PFSK-1 (cell line): ENCODE results near the gene ZNF618.

ENCODE experiments used
- FOXP2 ChIP-seq: optimal IDR thresholded peaks from 2 replicates; pipeline ENCODE3; 2011; ENCODE audit warnings: borderline replicate concordance, control low read depth, inconsistent platforms; ENCODE audit not compliant: insufficient read depth; ENCODE audit errors: extremely low read length, extremely low read depth
- POLR2AphosphoS5 ChIP-seq: IDR thresholded peaks from 2 replicates; pipeline ENCODE4 v1.6.1; 2012; ENCODE audit warnings: low read depth, mild to moderate bottlenecking, control low read depth, low read length, moderate library complexity
- SIN3A ChIP-seq: IDR thresholded peaks from 2 replicates; pipeline ENCODE4 v1.6.1; 2012; ENCODE audit warnings: mild to moderate bottlenecking, low read length, moderate library complexity, borderline replicate concordance; ENCODE audit not compliant: insufficient read depth
- TAF1 ChIP-seq: IDR thresholded peaks from 2 replicates; pipeline ENCODE4 v1.6.1; 2012; ENCODE audit warnings: low read length, control low read depth, borderline replicate concordance; ENCODE audit not compliant: insufficient read depth
- TF ChIP-seq, protein P1 (sequence below), 2 experiments: IDR thresholded peaks; 2 replicates each; pipeline versions ENCODE4 v1.6.1 to v1.8.0; 2011 to 2012; ENCODE audit warnings: low read depth in 2 of 2, low read length in 2 of 2, control low read depth in 1 of 2, inconsistent platforms in 1 of 2, mild to moderate bottlenecking in 1 of 2, moderate library complexity in 1 of 2; ENCODE audit not compliant: insufficient read depth in 1 of 2

DNA sequence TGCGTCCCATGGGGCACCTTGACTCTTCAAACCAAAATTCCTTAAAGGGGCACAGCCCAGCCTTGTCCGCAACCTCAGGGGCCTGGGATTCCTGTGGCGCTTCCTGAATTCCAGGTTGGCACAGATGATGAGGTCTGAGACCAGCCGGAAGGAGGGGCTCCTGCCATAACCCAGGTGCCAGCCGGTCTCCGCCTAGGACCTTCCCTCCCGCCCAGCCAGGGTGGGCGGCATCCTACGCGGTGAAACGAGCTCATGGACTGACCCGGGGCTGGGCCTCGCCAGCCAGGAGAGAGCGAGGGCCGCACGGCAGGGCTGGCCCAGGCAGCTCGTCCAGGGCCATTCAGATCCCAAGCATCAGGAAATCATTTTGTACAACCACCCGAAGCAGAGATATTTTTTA, 179.0 kb downstream of the ZNF618 start:
- no peak for TF ChIP-seq POLR2AphosphoS5
- TF ChIP-seq TAF1 = no peak
- TF ChIP-seq, protein P1, sequence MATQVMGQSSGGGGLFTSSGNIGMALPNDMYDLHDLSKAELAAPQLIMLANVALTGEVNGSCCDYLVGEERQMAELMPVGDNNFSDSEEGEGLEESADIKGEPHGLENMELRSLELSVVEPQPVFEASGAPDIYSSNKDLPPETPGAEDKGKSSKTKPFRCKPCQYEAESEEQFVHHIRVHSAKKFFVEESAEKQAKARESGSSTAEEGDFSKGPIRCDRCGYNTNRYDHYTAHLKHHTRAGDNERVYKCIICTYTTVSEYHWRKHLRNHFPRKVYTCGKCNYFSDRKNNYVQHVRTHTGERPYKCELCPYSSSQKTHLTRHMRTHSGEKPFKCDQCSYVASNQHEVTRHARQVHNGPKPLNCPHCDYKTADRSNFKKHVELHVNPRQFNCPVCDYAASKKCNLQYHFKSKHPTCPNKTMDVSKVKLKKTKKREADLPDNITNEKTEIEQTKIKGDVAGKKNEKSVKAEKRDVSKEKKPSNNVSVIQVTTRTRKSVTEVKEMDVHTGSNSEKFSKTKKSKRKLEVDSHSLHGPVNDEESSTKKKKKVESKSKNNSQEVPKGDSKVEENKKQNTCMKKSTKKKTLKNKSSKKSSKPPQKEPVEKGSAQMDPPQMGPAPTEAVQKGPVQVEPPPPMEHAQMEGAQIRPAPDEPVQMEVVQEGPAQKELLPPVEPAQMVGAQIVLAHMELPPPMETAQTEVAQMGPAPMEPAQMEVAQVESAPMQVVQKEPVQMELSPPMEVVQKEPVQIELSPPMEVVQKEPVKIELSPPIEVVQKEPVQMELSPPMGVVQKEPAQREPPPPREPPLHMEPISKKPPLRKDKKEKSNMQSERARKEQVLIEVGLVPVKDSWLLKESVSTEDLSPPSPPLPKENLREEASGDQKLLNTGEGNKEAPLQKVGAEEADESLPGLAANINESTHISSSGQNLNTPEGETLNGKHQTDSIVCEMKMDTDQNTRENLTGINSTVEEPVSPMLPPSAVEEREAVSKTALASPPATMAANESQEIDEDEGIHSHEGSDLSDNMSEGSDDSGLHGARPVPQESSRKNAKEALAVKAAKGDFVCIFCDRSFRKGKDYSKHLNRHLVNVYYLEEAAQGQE (IDR thresholded peaks at IDR 0.05; ENCODE audit: insufficient read depth in 1 of 2, low read depth in 2 of 2, low read length in 2 of 2) = no peak
- TF ChIP-seq SIN3A = no peak
- no peak for TF ChIP-seq FOXP2
